GM19467 (cell line): ENCODE measurements around the gene TBX10.

Source experiments
- ATAC-seq: cut with Tn5 transposase; IDR thresholded peaks from one replicate; pipeline ENCODE4 v1.9.1; 2021; ENCODE audit warnings: mild to moderate bottlenecking, moderate library complexity; ENCODE audit not compliant: unreplicated experiment

TBX10 gene

DNA sequence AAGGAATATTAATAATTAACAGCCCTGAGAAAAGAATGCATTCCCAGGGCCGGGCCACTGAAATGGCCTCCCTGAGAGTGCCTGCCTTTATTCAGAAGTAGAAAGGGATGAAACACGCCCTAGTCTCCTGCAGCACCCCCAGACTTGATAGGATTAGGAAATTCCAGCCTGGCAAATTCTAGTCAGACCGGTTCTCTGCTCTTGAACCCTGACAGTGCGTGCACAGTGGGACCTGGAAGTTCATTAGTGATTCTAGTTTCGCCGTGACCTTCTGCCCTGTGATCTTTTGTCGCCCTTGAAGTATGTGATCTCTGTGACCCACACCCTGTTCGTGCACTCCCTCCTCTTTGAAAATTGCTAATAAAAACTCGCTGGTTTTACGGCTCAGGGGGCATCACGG lies 58.1 kb downstream of the TBX10 start:
- no peak for ATAC-seq
